Neutrophil (primary cell): ENCODE results near the gene DGKA.

Experiments
- H3K27ac ChIP-seq: fragments of 200-600 bp; sonication (generic); 2 replicates; pipeline ENCODE4 v1.5.1; 2016; ENCODE audit warnings: mild to moderate bottlenecking, moderate library complexity
- H3K27me3 ChIP-seq: fragments of 200-600 bp; sonication (generic); 2 replicates; pipeline ENCODE4 v1.6.0; 2016; ENCODE audit warnings: mild to moderate bottlenecking
- H3K36me3 ChIP-seq: fragments of 200-600 bp; sonication (generic); 2 replicates; pipeline ENCODE4 v1.5.1; 2017
- H3K4me1 ChIP-seq, 2 experiments: fragments of 200-600 bp in 1 of 2; sonication (generic) in 1 of 2; 1 replicate in 1 of 2; 2 replicates in 1 of 2; pipeline versions ENCODE4 v1.5.1 to v1.6.1; 2013 to 2016; ENCODE audit warnings: low read depth in 1 of 2, low read length in 1 of 2, mild to moderate bottlenecking in 1 of 2, moderate library complexity in 1 of 2; ENCODE audit not compliant: control insufficient read depth in 1 of 2, insufficient read depth in 1 of 2
- H3K4me3 ChIP-seq, 2 experiments: fragments of 200-600 bp in 1 of 2; sonication (generic) in 1 of 2; 1 replicate in 1 of 2; 2 replicates in 1 of 2; pipeline ENCODE4 v1.5.1; 2013 to 2016; ENCODE audit warnings: low read depth in 1 of 2, low read length in 1 of 2, mild to moderate bottlenecking in 1 of 2, moderate library complexity in 1 of 2
- H3K9me3 ChIP-seq: fragments of 200-600 bp; sonication (generic); 2 replicates; pipeline ENCODE4 v1.5.1; 2016
- CTCF ChIP-seq: fragments of 200-600 bp; sonication (generic); IDR thresholded peaks from 2 replicates; pipeline ENCODE4 v1.5.1; 2016; ENCODE audit warnings: antibody characterized with exemption

Gene DGKA

GRCh38 chr12:55963760-55964159 lies 32.8 kb downstream of the DGKA start:
- Histone ChIP-seq H3K27me3 (no peaks in the 10 kb centered on the region), H3K4me3 (no peak overlapping the region), H3K36me3 (no peaks in the 10 kb centered on the region), H3K27ac (no peak overlapping the region), H3K9me3 (no peaks in the 10 kb centered on the region), H3K4me1 (peaks cover 15 to 22% of the 10 kb centered on the region in 2 experiments)
- TF ChIP-seq CTCF = no peak

DNA sequence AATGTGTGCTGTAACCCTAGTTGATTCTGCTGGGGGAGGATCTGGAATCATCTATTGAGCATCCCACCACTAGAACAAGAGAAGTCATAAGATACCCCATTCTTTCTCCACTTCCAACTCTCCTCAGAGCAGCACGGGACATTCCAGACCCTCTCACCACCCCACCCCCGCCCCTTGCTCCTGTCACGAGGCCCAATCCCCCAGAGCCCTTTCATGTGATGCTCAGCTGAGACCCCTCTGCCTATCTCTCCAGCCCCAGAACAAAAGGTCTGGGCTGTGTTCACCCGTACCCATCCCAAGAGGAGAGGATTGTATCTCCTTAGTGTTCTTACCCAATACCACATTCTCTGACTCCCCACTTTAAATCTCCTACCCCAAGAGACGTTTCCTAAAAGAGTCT lies 34.3 kb downstream of the DGKA start:
- H3K36me3 ChIP-seq = no peaks in the 10 kb centered on the region
- no peaks in the 10 kb centered on the region for H3K9me3 ChIP-seq
- no peak overlapping the region for H3K4me3 ChIP-seq
- TF ChIP-seq CTCF = no peak
- H3K27me3 ChIP-seq = no peaks in the 10 kb centered on the region
- no peak overlapping the region for H3K27ac ChIP-seq
- H3K4me1 ChIP-seq = peaks cover 15 to 22% of the 10 kb centered on the region in 2 experiments

GRCh38 chr12:55965941-55966407 lies 35.0 kb downstream of the DGKA start, which contains the start of gene PMEL:
TSS of gene PMEL (minus strand) at chr12:55966042. CDS start at chr12:55966011, 31 bp downstream.
- peak within 1 kb of the TSS; percentile 53 for H3K27ac ChIP-seq
- H3K36me3 ChIP-seq = no peaks in the 10 kb centered on the region
- H3K27me3 ChIP-seq = no peaks in the 10 kb centered on the region
- peak within 1 kb of the TSS; percentile 78 to 91 for H3K4me3 ChIP-seq
- peaks cover 15 to 22% of the 10 kb centered on the region in 2 experiments for H3K4me1 ChIP-seq
- H3K9me3 ChIP-seq = no peaks in the 10 kb centered on the region
- TF ChIP-seq CTCF = no peak

GRCh38 chr12:55966408-55967281 lies 35.7 kb downstream of the DGKA start, which contains the start of gene CDK2:
TSS of gene CDK2 (plus strand) at chr12:55966830. CDS start at chr12:55967009, 179 bp downstream.
- TF ChIP-seq CTCF = no peak
- H3K27ac ChIP-seq = peak within 1 kb of the TSS; percentile 53
- H3K27me3 ChIP-seq = no peaks in the 10 kb centered on the region
- H3K36me3 ChIP-seq = no peaks in the 10 kb centered on the region
- no peaks in the 10 kb centered on the region for H3K9me3 ChIP-seq
- H3K4me3 ChIP-seq = peak within 1 kb of the TSS; percentile 78 to 91
- H3K4me1 ChIP-seq = peaks cover 15 to 22% of the 10 kb centered on the region in 2 experiments

DNA sequence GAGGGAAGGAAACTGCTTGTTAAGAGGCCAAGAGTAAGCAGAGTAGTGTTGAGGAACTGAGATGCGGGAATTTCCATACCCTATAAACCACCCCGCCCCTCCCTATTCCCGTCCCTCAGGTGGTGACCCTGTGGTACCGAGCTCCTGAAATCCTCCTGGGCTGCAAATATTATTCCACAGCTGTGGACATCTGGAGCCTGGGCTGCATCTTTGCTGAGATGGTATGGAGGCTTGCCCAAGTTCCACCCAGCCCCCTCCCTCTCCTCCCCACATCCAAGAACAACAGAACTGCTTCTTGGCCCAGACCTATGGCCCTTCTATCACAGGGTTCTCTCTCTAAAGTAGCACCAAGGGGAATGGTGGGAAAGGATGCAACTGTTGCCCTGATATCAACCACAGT lies 38.4 kb downstream of the DGKA start:
- no peak overlapping the region for H3K4me3 ChIP-seq
- TF ChIP-seq CTCF = no peak

More for the DNA sequence above, 38.4 kb downstream of the DGKA start:
- Histone ChIP-seq H3K27ac (no peak overlapping the region), H3K4me1 (peaks cover 24 to 34% of the 10 kb centered on the region in 2 experiments), H3K9me3 (no peaks in the 10 kb centered on the region), H3K36me3 (no peaks in the 10 kb centered on the region), H3K27me3 (no peaks in the 10 kb centered on the region)
